ENCODE data around the gene FMO2.
A peak's percentile ranks its signal among the peaks of the same experiment; 100 is the strongest.

FMO2 gene

GRCh38 chr1:171174560-171175294 is 10.4 kb upstream of the FMO2 start:
- DNase-seq: no peak

GRCh38 chr1:171177261-171177660 is 7.8 kb upstream of the FMO2 start:
- no peak for DNase-seq

GRCh38 chr1:171179318-171180227 is 5.5 kb upstream of the FMO2 start:
- no peak for DNase-seq

GRCh38 chr1:171180670-171181069 is 4.4 kb upstream of the FMO2 start:
- DNase-seq: no peak

GRCh38 chr1:171188388-171189266 is 3.5 kb downstream of the FMO2 start:
- peak; percentile 51 for DNase-seq

- DNase-seq: no peak
Observed at GRCh38 chr1:171191992-171192391, 6.9 kb downstream of the FMO2 start.

- DNase-seq: no peak
Observed at GRCh38 chr1:171195767-171196166, 10.7 kb downstream of the FMO2 start.

- DNase-seq: no peak
Observed at GRCh38 chr1:171196351-171196750, 11.3 kb downstream of the FMO2 start.

GRCh38 chr1:171198081-171198480 is 13.0 kb downstream of the FMO2 start:
- no peak for DNase-seq

GRCh38 chr1:171204296-171204695 is 19.2 kb downstream of the FMO2 start:
- no peak for DNase-seq

- DNase-seq: no peak
Observed at GRCh38 chr1:171206204-171206977, 21.3 kb downstream of the FMO2 start.

- no peak for DNase-seq
Observed at GRCh38 chr1:171206978-171207355, 21.9 kb downstream of the FMO2 start.

GRCh38 chr1:171207377-171207776 is 22.3 kb downstream of the FMO2 start:
- no peak for DNase-seq

- no peak for DNase-seq
Observed at GRCh38 chr1:171210355-171210754, 25.3 kb downstream of the FMO2 start.

GRCh38 chr1:171212607-171213351 is 27.7 kb downstream of the FMO2 start:
- no peak for DNase-seq

- no peak for DNase-seq
Observed at GRCh38 chr1:171213559-171214454, 28.7 kb downstream of the FMO2 start.

GRCh38 chr1:171217658-171218443 is 32.8 kb downstream of the FMO2 start:
- DNase-seq: peak; percentile 10

- peak; percentile 16 for DNase-seq
Observed at GRCh38 chr1:171218661-171219060, 33.6 kb downstream of the FMO2 start.

- DNase-seq: peak; percentile 36
Observed at GRCh38 chr1:171219346-171220080, 34.4 kb downstream of the FMO2 start.

All from EL (cell line).